Heart left ventricle (tissue), 13 donors: Measurements from ENCODE around the gene SLC7A6.

Source experiments
- CTCF ChIP-seq, 12 donors: fragments of 200-600 bp; sonication (generic) in 4 of 12; IDR thresholded peaks; one replicate each; pipeline versions ENCODE4 v1.5.0 to v1.8.0; 2018 to 2022; ENCODE audit warnings: antibody characterized with exemption in 12 of 12, mild to moderate bottlenecking in 5 of 12
- POLR2A ChIP-seq, 2 donors: fragments of 450-650 bp; IDR thresholded peaks; one replicate each; pipeline ENCODE4 v1.6.1; 2017; ENCODE audit warnings: antibody characterized with exemption in 2 of 2, mild to moderate bottlenecking in 2 of 2, moderate library complexity in 2 of 2
- donor health status: ischemic (EF 13 %, LVEDD 7.1; RV severe dilation, severe dysfunction).
- donor health status: DM: no; HTN: yes; CAD: no.
- donor health status: DM: no; HTN: no; CAD: no.
- donor health status: ischemic (EF 25% LVEDD 6.9; RV normal size, moderate dysfunction).
- donor health status: ischemic (EF 25% LVEDD 5.7; RV mildly dilated, moderate dysfunction).
- donor health status: ischemic (EF 35%, LVEDD 5.7; RV mildly dilated, moderate dysfunction).
- donor health status: nonischemic (EF 11% LVEDD 7.7; RV severe dilation, severe dysfunction).
- donor health status: DM: yes; HTN: yes; CAD: no.
- donor health status: PGD.
- donor health status: ischemic (EF 29% LVEDD 5.4; RV normal size, mild dysfunction).
- donor health status: nonischemic (EF 23%, LVEDD 6.1; RV moderate dilation, normal function).

GRCh38 chr16:68292425-68292824 is 28.1 kb downstream of the SLC7A6 start:
- TF ChIP-seq CTCF (IDR thresholded peaks at IDR 0.05) (no peak), POLR2A (IDR thresholded peaks at IDR 0.05) (no peak)
